GM18867 (cell line): ENCODE measurements around the gene CDY1B.
"Not testable (repeated sequence)": the region's sequence is repeated elsewhere in the genome, so short reads cannot be mapped to it uniquely, and the experiment has no call there.

ENCODE experiments used
- ATAC-seq: cut with Tn5 transposase; IDR thresholded peaks from one replicate; pipeline ENCODE4 v1.9.1; 2021; ENCODE audit warnings: mild to moderate bottlenecking, moderate library complexity; ENCODE audit not compliant: unreplicated experiment

The CDY1B gene

GRCh38 chrY:24047919-24048318 lies at the start of gene CDY1B:
Gene CDY1B, minus strand, starts transcription at chrY:24048019. Its CDS starts 331 bp downstream, at chrY:24047688.
- ATAC-seq, result not testable (repeated sequence)

- not testable (repeated sequence) for ATAC-seq
These were observed 1.7 kb upstream of the CDY1B start for GRCh38 chrY:24049525-24049924.

GRCh38 chrY:24043209-24043608 lies 4.6 kb downstream of the CDY1B start:
- ATAC-seq, result not testable (repeated sequence)

- ATAC-seq, result not testable (repeated sequence)
These were observed 8.7 kb downstream of the CDY1B start for GRCh38 chrY:24039008-24039718.

DNA sequence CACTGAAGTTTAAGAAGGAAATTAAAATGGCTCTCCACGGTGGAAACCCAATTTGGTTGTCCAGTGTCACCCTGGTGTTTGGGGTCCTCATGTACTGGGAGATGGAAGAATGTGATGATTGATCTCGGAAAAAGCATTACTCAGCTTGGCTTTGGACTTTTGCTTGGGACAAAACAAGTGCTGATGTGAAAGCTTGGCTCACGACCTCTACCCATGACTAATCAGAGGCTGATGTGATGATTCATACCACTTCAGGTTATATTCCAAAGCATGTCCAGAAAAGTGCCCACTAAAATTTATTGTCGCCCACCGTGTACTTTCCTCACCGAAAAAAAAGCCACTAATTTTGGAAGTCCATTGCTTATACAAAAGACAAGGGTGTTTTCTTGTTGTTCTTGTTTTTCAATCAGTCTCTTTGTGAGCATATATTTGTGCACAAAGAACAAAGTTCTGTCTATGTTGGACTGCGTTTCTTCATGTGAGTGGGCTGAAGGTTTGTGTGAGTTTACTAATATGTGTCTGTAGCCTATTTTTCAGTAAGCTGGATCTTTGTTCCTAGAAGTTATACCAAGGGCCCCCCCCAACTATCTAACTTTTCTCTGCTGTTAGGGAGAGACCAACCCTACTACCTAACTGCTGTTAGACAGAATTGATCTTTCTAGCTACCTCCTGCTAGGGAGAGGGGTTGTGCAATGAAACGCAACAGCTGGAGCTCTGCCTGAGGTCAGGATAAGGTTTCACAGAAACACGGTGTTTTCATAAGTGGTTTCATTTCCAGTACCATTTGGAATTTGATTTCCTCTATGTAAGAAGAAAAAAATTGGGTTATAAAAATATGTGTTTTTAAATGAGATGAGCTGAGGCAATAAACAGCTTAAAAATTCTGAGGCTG lies 21.4 kb downstream of the CDY1B start:
- not testable (repeated sequence) for ATAC-seq
